GM18517 (cell line): Measurements from ENCODE around the gene SPRED3.
"Not testable (repeated sequence)": the region's sequence is repeated elsewhere in the genome, so short reads cannot be mapped to it uniquely, and the experiment has no call there.

Experiments used
- ATAC-seq: cut with Tn5 transposase; IDR thresholded peaks from one replicate; pipeline ENCODE4 v1.9.1; 2021; ENCODE audit warnings: mild to moderate bottlenecking, moderate library complexity; ENCODE audit not compliant: unreplicated experiment

The SPRED3 gene

DNA sequence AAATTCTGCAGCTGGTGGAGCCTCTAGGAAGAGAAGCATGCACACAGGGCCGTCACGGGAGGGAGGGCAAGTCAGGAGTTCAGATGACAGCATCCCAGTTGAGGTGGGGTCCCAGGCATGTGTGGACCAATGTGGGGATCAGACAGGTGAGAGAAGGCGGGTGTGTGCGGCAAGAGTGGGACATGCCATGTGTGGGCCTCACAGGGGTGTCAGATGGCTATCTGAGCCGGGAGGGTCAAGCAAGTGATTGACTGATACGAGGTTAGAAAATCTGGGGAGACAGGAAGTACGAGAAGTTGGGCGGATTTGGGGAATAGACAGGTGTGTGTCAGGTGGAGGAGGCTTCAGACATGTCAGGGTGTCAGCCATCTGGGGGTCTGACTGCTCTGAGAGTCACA lies 28.6 kb downstream of the SPRED3 start:
- ATAC-seq: no peak

DNA sequence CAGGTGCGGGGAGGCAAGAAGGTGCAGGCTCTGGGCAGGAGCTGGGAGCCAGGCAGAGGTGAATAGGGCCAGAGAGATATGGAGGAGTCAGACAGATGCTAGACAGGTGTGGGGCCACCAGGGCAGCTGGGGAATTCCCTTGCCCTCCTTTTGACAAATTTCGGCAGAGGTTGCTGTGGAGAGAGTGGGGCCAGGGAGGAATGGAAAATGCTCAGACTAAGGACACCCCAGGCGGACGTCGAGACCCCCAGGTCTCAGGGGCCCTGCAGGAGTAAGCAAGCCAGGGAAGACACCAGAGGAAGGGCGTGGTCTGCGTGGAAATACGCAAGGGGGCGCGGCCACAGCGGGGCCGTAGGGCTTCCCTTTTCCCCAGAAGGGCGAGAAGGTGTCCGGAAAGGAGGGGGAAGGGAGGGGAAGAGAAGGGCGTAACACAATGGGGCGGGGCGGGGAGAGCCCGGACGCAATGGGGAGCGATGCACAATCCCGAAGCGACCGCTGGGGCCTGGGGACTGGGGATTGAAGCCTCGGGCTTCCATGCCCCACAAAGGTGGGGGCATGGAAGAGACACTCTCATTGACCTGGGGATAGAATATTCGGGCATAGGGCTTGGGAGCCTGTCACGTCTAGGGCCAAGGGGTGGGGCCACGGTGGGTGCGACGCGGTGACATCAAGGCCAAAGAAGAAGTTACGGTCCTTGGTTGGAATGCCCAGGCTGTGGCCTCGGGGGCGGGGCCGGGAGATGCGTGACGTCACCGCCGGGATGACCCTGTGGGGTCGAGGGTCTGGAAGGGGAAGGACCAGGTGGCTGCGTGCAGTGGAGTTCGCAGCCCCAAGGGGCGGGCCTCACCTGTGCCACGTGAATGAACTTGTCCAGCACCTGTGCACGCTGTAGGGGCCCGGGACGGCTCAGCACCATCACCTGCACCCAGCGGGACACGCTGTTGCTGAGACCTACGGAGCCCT lies 29.3 kb downstream of the SPRED3 start:
- ATAC-seq: no peak

DNA sequence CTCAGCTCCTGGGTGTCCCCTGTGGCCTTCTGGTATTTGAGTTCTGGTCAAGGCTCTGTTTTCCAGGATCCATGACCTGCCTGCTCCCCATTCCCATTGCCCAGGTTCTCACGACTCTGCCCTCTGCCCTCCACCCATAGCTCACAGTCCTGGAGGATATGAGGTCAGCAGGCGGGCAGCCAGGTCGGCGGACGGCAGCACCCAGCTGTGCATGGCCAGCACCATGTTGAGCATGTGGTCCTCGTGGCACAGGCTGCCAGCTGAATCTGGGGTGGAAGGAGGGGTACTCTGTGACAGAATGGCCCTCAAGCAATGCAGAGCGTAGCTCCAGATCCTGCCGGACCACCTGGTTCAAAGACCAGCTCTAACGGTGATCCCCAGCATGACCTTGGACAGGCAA lies 32.4 kb downstream of the SPRED3 start:
- no peak for ATAC-seq

DNA sequence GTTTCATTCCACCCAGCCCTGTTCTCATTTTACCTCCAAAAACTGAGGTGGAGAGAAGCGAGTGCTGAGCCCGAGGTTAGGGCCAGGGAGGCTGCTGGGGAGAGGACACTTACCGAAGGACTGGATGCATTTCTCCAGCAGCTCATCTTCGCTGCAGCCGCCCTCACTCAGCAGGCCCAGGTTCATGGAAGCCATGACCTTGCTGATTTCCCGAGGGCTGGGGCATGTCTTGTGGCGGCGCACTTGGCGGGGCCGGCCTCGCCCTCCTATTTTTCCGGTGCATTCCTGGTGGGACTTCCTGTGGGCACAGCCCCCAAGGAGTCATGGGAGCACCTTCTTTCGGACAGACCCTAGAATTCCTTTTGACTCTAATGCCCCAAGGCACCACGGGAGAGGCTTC lies 33.4 kb downstream of the SPRED3 start:
- no peak for ATAC-seq

DNA sequence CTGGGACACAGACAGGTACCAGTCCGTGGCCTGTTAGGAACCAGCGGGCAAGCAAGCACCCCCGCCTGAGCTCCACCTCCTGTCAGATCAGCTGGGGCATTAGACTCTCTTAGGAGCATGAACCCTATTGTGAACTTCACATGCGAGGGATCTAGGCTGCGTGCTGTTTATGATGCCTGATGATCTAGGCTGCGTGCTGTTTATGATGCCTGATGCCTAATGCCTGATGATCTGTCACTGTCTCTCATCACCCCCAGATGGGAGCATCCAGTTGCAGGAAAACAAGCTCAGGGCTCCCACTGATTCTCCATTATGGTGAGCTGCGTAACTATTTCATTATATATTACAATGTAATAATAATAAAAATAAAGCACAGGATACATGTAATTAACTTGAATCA lies 33.9 kb downstream of the SPRED3 start:
- ATAC-seq: no peak

DNA sequence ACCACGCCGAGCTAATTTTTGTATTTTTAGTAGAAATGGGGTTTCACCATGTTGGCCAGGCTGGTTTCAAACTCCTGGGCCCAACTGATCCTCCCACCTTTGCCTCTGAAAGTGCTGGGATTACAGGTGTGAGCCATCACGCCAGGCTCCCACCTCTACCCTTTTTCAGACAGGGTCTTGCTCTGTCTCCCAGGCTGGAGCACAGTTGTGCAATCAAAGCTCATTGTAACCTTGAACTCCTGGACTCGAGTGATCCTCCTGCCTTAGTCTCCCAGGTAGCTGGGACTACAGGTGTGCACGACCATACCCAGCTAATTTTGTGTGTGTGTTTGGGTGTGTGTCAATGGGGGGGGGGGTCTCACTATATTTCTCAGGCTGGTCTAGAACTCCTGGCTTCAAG lies 35.8 kb downstream of the SPRED3 start:
- no peak for ATAC-seq

DNA sequence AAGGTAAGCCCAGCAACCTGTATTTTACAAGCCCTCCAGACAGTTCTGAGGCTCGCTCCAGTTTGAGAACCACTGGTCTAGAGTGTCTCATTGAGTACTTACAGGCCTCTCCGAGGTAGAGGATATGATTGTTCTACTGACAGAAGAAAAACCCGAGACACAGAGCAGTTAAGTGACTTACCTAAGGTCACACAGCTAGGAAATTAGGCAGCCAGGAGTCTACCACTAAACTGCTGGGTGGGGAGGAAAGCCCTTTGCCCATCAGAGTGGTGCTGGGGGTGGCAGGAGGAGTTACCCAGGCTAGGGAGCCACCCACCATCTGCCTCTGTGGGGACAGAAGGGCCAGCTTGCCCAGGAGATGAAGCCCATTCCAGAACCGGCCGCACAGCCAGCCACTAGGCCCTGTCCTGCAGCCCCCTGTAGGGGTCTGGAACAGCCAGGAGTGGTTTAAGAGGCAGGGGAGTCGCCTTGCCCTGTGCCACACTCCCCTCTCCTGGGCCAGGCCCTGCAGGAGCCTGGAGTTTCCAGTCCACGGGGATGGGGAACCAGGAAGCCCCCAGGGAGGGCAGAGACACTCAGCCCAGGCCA lies 36.8 kb downstream of the SPRED3 start:
- ATAC-seq: no peak

DNA sequence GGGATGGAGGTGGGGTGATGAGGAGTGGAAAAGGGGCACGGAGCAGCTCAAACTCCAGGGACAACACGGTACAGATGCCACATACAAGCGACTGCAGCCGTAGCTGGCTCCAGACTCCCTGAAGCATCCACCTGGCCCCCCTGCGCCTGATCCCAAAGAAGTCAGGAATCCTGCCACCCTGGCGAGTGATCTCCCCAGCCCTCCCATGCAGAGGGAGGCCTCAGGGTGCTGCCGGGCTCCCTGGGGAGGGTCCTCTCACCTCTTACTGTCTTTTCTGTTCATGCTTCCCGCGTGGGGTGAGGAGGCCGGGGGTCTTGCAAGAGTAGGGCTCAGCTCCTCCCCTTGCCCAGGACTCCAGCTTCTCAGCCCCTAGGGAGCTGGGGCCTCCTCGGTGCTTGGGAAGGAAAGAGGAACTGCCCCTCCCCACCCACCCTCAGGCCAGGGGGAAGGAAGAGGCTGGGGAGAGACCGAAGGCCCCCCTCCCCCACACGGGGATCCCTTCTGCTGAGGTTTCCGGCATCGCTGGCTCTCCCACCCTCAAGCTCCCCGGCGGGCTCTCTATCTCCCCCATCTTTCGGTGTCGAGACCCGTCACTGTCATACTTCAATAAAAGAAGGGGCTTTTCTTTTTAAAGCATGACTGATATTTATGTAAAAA lies 37.4 kb downstream of the SPRED3 start, which contains the start of gene RASGRP4:
RASGRP4 (minus strand) TSS at position 410 of the 657 bp plus-strand sequence; CDS start at position 282, 128 bp downstream.
- no peak for ATAC-seq

DNA sequence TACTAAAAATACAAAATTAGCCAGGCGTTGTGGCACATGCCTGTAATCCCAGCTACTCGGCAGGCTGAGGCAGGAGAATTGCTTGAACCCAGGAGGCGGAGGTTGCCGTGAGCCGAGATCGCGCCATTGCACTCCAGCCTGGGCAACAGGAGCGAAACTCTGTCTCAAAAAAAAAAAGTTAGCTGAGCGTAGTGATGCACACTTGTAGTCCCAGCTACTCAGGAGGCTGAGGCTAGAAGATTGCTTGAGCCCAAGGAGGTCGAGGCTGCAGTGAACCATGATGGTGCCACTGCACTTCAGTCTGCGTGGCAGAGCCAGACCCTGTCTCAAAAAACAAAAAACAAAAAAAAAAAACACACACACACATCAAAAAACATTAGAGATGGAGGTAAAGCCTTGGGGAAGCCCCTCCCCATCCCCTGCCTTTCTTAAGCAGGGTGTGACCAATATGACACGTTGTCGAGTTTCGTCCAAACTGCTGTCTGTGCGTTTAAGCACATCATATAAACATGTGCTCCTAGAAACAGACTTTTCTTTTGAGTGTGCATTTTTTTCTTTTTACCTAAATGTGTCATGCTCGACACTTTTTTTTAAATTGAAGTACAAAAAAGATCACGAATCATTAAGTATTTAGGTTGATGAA lies 38.7 kb downstream of the SPRED3 start:
- not testable (repeated sequence) for ATAC-seq

DNA sequence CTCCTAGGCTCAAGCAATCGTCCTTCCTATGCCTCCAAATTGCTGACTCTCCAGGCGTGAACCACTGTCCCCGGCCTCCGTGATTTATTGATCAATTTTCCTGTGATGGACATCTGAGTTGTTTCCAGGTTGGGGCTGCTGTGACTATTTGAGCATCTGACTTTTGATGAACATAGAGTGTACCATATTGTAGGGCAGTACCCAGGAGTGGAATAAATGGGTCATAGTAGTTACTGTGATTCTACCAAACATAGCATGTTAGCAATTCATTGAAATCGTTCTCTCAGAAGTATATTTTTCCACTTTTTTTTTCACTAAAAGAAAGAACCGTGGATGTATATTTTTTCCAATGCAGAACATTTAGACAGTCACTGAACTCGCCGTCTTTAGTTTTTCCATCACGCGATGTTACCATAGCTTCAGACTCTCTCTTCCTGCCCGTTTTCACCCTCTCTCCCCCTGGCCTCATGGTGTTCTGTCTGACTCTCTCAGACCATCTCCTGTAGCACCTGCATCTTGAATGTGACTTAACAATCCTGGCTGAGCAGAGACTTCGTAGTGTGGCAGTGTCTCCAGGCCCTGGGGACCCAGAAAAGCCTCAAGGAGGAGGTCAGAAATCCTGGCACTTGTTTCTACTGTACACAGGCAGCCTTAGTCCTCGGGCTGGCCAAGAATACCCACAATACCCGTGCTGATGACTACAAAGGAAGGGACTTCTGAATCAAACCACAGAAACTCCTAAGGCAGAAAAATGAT lies 40.7 kb downstream of the SPRED3 start:
- no peak for ATAC-seq

DNA sequence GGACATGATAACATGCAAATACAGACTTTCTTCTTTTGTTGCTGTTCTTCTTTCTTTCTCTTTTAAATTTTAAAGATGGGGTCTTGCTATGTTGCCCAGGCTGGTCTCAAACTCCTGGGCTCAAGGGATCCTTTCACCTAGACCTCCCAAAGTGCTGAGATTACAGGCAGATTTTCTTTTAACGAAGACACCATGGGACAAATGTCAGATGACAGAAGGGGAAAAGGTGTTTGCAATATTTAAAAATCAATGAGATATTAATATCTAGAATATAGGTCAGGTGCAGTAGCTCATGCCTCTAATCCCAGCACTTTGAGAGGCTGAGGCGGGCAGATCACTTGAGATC lies 41.3 kb downstream of the SPRED3 start:
- no peak for ATAC-seq

DNA sequence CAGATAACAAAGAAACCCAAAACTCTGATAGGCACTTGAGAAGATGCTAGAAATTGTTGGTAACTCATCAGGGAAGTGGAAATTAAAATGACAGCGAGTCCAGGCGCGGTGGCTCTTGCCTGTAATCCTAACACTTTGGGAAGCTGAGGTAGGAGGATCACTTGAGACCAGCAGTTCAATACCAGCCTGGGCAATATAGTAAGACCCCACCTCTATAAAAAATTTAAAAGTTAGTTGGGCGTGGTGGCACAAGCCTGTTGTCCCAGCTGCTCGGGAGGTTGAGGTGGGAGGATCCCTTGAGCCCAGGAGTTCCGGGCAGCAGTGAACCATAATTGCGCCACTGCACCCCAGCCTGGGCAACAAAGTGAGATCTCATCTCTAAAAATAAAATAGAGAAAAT lies 42.4 kb downstream of the SPRED3 start:
- ATAC-seq: no peak

DNA sequence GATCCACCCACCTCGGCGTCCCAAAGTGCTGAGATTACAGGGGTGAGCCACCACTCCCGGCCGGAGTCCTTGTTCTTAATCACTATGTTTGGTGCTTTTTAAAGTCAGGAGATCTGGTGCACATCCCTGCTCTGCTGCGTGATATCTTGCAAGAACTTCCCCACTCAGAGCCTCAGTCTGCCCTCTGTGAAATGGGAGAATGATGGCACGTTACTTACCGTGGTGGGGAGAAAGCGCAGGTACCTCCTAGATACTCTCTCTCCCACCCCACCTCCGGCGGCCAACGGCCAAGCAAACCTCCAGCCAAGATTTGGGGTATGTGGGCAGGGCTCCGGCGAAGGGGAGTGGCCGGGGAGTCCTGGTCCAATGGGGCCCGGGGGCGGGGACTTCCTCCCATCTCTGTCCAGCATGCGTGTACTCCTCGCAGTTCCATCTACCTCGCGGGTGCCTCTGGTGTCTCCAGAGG lies 44.8 kb downstream of the SPRED3 start, which contains the start of gene RYR1:
RYR1 (plus strand) TSS at position 424 of the 466 bp plus-strand sequence. CDS start 139 bp downstream, outside the sequence.
- ATAC-seq: no peak

DNA sequence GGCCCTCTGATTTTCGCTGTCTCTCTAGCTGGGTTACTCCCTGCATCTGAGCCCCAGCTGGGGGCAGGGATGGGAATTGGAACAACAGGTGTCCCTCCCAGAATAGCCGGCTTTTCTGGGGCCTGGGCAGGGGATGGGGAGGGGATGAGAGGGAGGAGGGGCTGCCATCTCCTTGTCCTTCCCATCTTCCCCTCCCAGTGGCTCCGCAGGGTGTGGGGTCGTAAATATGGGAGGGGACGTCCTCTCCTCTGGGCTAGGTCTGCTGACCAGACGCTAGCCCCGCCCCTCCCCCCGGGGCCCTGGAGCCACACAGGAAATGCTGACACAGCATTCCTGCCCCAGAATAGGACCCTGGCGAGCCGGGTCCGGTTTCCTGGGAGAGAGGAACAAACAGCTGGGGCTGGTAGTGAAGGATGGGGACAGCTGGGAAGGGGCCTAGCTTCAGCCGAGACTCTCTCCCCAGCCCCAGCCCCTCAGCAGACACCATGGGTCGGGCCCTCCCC lies 46.1 kb downstream of the SPRED3 start:
- ATAC-seq: no peak

DNA sequence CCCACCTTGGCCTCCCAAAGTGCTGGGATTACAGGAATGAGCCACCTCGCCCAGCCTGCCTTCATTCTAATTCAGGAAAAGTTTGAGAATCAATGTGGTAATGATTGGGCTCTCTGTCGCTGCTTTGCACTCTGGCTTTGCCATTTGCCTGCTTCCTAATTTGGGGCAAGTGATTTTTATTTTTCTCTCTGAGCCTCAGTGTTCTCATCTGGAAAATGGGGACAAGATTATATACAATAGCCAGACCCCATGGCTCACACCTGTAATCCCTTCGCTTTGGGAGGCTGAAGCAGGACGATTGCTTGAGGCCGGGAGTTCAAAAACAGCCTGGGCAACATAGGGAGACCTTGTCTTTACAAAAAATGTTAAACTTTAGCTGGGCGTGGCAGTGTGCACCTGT lies 48.8 kb downstream of the SPRED3 start:
- ATAC-seq: no peak

DNA sequence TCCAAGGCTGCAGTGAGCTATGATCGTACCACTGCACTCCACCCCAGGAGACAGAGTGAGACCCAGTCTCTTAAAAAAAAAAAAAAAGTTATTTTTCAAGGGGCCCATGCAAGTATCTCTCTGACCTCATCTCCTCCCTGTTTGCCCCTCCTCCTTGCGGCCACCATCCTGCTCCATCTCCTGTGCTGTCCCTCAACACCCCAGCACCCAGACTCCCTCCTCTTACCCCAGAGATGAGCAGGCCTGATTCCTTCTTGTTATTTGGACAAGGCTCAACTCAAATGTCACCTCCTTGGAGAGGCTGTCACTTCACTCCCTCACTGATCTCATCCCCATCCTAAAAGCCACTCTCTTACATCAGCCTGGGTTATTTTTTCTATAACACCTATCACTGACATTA lies 49.4 kb downstream of the SPRED3 start:
- no peak for ATAC-seq

DNA sequence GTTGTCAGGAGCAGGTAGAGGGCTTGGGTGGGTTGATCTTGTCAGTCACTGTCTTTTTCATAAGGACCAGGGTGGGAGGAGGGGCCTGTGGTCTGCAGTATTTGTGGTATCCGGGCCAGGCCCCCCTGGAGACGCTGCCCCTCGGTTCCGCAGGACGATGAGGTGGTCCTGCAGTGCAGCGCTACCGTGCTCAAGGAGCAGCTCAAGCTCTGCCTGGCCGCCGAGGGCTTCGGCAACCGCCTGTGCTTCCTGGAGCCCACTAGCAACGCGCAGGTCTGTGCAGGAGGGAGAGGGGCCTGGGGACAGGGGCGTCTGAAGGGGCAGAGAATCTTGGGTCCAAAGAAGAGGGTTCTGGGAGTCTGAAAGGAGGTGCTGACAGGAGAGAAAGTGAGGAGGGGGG lies 52.1 kb downstream of the SPRED3 start:
- no peak for ATAC-seq

DNA sequence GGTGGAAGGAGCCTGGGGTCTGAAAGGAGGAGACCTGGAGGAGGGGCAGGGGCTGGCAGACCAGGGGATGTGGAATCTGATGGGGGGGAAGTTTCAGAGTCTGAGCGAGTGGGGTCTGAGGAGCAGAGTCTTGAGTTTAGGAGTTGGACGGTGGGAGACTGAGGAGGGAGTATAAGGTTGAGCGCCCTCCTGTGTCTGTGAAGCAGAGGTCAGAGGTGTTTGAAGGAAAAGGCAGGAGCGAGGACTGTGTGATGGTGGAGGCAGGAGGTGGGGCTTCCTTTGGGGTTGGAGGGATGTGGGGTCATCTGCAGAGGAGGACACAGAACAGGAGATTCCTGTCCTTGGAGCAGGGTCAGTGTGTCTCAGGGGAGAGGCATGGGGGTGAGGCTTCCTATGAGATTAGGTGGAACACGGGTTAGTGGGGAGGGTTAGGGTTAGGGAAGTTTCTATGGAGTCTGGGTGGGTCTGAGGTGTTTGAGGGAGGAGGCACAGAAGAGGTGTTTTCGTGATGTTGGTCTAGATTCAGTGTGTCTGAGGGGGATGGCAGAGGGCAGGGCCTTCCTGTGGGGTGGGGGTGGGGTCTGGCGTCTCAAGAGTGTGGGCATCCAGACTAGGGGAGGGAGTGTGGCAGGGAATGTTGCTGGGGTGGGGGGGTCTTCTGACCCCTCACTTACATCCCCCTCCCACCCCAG lies 53.3 kb downstream of the SPRED3 start:
- ATAC-seq: no peak

DNA sequence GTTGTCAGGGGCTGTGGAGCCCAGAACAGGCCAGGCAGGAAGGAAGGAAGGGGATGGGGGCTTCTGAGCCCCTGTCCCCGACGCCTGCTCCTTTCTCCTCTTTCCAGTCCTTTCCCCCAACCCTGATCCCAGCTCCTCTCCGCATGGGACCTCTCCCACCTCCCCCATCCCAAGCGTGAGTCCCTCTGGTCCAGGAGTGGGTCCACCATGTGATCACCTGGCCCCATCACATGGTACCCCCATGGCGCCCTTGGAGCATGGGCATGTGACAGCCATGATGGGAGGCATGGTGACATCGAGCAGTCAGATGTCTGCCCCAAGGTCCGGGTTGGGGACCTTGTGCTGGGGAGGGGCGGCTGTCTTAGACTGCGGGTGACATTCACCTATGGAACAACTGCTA lies 54.2 kb downstream of the SPRED3 start:
- no peak for ATAC-seq
